Eye (tissue), 1 donor: ENCODE results near the gene ZMIZ1.

Experiments used
- DNase-seq: peaks from one replicate; pipeline ENCODE4 v3.0.0-alpha.2; 2015

ZMIZ1 gene

DNA sequence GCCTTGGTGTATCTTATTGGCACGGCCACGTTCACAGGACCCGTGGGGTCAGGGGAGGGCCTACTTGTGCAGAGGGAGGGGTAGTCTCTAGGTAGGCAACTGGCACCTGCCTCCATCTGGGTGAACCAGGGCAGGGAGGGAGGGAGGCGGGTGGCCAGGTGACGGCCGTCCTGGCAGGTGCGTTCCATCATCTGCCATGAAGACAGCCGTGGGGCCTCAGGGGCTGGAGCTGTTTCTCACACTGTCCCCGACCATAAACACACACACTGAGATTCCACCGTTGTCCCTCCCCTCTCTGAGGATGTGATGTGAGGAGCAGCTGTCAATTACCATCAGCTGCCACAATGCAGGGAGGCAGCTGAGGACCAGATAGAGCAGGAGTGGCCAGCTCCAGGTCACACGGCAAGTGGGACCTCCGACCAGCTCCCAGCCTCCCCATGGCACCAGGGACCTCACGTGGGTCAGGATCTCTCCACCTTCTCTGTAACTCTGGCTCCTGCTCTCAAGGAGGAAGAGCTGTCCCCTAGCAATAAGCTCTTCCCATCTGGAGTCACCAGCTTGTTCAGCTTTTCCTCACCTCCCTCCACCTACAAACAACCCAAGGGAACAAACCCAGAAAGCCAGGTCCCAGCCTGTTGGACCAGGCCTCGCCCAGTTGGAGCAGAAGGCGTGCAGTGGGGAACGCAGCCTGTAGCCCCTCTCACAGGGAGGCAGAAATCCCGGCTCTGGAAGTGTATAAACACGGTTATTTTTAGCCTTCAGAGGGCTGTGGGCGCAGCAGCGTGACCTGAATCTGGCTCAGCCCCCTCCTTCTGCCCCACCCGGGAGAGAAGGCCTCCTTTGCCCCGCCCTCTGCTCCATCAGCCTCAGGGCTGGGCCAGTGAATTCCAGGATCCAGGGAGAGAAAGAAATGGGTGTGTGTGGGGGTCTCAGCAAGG, 33.1 kb downstream of the ZMIZ1 start:
- DNase-seq: peak; percentile 86

DNA sequence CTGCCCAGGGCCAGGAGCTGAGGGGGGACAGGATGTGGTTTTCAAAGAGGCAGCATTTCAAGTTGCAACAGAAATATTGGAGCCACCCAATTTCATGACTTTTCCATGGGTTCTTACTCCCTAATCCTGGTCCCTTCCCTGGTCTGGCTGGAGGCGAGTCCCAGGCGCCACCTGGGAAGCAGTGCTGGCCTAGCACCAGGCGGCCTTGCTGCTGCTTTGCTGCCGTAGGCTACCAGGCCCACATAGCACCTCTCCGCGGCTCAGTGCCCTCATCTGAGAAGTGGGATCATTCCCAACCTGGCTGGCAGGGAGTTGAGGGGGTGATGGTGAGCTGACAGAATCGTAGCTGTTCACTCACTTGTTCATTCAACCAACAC, 33.7 kb downstream of the ZMIZ1 start:
- DNase-seq: no peak

DNA sequence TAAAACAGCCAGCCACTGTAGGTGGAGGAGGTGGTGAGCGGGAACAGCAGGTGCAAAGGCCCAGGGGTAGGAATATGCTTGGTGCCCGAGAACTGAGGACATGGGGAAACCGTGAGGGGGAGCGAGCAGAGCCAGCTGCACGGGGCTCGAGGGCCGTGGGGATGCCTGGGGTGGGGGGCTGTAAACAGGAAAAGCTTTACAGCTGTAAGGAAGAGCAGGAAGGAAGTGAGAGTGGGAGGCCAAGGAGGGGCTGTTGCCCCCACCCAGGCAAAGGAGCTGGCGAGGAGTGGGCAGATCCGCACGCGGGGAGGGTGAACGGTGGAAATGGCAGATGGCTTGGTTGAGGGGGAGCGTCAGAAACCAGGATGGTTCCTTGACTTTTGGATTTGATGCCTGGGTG, 34.4 kb downstream of the ZMIZ1 start:
- no peak for DNase-seq

DNA sequence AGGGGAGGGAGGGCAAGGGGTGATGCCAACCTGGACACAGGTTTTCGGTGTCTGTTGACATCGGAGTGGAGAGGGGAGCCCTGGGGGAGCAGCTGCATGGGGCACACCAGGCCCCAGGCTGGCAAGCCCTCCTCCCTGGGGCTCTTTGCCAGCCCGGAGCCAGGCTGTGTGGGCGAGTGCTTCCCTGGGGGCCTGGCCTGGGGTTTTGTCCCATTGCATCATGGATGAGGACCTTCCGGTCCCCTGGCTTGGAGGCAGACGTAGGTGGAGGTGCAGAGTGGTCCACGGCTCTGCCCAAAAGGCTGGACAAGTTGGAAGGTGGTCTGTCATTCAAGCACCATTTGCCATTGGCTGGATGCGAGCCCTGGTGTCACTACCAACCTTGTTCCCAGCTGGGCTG, 34.8 kb downstream of the ZMIZ1 start:
- no peak for DNase-seq

DNA sequence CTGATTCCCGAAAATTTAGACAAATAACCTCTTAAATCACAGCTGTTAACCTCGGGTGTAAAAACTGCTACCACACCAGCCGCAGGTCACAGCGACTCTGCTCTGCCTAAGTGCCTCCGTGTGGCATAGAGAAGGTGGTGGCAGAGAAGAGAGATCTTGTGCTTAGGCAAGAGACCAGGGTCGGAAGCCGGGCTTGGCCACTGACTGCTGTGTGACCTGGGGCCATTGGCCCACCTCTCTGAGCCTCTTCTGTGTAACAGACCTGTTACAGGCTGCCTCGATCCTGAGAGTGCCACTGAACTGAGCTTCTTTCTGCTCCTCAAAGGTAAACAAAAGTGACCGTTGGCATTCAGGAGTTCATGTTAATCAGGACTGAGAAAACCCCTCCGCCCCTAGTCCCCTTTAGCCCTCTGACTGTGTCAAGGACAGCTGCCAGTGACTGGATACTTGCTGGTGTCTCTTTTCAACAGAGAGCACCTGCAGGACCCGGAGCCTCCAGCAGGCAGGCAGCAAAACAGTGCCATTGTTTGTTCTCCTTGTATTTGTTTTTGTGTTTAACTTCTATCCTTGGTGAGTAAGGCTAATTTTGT, 36.5 kb downstream of the ZMIZ1 start:
- DNase-seq: no peak

DNA sequence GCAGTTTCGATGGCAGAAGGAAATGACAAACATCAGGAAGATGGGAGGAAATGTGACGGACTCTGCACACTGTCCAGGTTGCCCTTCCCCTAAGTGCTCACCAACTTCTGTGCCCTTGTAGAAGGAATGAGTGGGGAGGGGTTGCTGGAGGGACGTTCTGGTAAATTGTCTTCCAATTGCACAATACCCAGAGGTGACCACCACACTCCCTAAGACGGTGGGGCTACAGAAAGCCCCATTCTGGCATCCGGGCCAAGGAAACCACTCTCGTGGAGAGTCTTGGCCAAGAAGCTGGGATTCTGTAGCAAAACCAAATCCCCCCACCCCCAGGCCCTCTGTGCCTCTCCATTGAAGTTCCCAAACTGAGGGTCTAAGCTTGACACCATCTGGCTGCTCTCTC, 37.1 kb downstream of the ZMIZ1 start:
- no peak for DNase-seq

DNA sequence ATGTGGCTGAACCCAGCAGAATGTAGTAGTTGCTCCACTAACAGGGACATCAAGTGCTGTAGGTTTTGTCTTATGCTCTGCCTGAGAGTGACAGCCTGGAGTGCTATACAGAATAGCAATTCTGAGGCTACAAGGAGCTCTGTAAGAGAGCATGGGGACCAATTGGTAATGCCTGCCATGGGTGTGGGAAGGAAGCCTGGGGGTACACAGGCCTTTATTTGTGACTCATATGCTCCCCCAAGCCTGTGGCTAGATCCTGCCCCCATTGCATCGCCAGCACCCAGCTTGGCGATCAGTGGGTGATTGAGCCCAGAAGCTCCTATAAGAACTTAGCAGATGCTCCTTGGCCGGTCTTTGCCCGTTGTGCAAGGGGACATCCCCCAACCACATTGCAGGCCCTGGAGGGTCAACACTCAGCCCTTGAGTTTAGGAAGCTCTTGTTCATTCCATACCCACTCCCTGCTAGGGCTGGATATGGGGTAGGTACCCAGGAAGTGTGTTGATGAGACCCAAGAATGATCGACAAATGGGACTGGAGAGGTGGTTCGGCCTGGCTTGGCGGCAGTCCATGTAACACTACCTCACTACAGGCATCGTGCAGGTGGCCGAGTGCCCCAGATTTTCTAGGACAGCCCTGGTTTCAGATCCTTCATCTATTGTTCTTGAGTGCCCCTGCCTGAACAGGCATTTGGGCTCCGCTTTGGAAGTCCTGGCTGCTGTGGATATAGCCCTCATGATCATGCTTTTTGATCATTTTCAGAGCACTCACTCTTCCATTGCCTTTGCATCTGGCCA, 37.7 kb downstream of the ZMIZ1 start:
- no peak for DNase-seq

DNA sequence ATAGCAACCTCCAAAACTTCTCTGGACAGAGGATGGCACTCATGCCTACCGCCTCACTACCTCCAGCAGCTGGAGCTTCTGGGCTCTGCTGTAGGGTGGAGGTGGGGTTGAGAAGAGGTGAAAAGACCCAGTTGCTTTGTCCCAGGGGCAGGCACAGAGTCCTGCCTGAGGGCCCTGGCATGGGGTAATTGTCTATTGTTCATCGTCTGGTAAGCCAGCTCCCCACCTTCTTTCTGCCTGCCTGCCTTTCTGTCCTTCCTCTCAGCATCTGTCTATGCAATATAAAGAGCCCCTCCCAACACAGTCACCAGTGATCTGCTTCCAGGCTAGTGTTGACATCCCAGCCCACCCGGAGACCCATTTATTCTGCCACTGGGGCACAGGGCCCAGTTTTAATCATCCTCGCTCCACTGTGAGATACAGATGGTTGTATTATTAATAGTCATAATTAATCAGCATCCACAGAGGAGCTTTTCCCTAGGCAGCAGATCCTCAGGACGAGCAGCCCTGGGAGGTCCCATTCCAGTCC, 39.0 kb downstream of the ZMIZ1 start:
- DNase-seq: no peak

DNA sequence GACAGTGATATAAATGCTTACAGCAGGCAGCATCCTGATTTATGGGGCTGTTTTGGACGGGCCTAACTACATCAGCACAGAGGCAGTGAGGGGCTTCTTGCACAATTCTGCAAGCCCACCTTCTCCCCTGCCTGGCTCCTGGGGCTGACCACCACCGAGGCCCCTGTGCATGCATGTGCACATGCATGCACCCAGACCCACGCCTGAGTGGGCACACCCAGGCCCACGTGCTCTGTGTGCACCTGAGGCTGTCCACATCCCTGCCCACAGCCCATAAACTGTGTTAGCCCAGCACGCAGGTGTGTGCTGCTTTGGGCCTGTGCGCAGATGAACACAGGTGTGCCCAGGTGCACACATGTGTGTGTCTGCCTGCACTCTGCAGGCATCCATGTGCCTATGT, 40.0 kb downstream of the ZMIZ1 start:
- DNase-seq: no peak

DNA sequence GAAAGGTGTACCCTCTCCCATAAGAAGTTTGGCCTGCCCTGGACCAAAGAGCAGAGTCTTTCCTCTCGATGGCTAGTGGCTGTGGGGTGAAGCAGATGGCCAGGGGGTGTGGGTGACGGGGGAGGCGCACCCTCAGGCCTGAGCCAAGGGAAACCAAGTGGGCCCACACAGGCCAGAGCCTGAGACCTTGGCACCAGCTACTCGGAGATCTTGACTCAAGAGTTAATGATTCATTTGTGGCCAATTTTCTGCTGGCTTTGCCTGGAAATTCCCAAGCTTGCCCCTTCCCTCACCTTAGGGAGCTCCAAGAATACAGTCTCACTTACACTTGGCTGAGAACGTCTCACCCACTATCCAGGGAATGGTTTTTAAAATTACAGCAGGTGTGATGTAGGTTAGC, 42.7 kb downstream of the ZMIZ1 start:
- DNase-seq: no peak

DNA sequence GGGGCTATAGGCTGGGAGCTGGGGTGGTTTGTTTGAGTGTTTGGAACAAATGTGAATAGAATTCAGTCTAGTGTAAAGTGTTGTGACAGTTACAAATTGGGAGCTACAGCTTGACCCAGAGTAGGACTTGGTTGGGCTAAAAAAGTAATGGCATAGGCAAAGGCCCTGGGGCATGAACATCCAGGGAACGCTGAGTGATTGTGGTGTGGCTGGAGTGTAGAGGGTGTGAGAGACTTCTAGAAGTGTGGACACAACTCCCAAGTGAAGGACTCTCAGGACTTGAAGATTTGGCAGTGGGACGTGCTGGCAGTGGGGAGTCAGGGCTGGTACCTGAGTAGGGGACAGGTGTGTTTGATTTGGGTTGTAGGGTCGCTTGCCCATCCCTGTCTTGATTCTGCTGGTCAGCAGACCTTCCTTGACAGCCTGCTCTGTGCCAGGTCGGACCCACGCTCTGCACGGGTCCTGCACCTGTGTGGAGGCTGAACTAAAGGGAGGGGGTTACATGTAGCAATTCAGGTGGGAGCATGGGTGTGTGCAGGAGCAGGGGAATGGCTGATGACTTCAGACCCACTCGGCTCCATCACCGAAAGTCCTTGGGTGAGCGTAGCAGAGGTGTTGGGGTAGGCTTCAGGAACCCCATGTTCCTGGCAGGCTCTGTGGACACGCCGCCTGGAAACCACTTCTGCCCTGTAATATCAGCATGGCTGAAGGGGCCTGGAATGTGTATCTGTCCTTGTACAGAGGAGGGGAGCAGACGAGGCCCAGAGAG, 43.3 kb downstream of the ZMIZ1 start:
- no peak for DNase-seq

DNA sequence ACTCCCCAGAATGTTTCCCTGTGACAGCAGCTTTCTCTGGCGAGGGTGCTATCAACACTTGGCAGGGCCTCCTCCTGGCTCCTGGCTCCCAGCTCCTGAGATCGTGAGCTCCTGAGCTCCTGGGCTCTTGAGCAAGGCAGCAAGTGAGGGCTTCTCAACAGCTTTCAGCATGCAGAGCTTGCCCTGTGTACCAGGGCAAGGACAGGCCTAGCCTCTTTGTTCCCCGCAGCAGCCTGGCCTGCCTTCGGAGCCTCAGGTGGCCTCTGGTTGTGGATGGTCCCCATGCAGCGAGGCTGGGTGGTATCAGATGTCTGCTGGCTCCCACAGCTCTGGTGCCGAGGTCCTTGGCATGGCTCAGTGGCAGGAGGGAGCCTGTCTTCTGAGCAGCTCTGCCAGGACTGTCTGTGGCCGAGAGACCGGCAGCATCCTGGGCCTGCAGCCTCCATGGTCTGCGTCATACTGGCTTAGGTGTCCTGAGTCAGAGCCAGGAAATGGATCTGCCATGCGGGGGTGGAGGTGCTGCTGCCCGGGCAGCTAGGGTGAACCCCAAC, 44.2 kb downstream of the ZMIZ1 start:
- DNase-seq: no peak

DNA sequence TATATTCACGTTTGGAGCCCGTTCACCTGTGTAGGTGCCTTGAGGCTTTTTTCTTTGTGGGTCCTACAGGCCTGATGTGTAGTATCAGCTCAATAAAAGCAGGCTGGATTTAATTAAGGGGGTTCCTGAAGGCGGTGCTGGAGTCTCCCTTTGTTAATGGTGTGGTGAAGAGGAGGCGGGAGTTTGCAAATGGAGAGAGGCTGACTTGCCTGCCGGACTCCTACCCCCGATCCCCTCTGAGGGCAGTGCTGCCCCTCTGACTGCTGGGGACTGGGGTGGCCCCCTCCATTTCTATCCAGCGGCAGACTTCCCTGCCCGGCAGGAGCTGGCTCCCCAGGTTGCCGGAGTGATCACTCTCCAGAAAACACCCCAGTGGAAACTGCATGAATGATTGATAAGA, 45.1 kb downstream of the ZMIZ1 start:
- DNase-seq: no peak

DNA sequence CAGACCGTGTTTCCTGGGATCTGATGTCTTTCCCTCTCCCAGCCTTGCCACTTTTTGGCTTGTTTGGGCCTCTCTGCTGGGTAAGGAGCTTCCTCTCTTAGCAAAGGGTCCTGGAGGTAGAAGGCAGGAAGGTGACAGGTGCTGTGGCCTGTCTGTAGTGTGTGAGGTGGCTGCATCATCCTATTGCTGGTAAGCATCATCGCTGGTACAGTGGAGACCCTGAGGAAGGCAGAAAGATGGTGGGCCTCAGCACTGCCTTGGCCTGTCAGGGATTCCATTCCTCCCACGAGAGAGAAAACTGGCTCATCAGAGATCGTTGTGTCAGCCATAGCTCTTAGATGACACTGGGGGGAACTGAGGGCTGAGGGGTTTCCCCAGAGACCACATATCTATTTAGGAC, 46.5 kb downstream of the ZMIZ1 start:
- DNase-seq: no peak

DNA sequence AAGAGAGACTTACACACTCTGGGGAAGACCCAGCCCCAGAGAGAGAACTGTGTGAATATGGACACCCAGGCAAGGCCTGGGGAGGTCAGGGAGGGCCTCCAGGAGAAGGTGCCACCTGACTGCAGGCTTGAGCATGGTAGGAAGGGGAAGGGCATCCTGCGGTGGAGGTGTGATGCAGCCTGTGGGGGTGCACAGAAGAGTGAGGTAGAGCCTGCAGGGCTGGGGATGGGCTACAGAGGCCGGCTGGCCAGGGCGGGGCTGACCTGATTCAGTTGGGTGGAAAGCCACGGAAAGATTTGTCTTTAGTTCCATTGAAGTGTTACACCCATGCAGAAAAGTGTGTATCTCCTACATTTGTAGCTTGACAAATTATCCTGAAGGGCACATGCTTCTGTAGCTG, 47.6 kb downstream of the ZMIZ1 start:
- no peak for DNase-seq

DNA sequence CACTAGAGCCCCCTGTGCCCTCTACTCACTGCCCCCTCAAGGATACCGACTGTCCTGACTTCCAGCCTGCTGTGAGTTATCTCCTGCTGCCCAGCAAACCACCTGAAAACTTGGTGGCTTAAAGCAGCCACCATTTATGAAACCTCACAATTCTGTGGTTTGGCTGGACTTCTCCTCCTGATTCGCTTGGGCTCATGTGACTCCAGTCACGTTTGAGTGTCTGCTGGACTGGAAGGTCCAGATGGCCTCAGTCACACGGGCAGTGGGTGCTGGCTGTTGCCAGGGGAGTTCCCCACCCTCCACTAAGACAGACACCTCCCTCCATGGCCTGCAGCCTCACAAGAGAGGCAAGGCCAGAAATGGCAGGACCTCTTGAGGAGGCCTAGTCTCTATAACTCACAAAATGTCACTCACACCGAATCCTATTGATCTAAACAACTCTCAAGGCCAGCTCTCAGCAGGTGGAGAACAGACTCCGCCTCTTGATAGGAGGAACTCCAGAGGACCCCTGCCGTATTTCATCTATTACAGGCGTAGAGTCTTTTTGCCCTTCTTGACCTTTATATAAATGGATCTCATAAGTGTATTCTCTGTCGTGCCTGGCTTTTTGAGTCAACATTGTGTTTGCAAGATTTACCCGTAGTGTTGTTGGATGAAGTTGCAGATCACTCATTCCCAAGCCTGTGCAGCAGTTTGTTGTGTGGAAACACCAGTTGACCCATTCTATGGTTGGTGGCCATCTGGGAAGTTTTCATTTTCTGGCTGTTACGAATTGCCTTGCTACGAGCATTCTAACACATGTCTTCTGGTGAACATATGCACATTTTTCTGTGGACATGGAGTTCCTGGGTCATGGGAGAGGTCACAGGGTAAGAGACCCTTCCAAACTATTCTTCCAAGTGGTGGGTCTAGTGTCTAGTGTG, 48.3 kb downstream of the ZMIZ1 start:
- no peak for DNase-seq

DNA sequence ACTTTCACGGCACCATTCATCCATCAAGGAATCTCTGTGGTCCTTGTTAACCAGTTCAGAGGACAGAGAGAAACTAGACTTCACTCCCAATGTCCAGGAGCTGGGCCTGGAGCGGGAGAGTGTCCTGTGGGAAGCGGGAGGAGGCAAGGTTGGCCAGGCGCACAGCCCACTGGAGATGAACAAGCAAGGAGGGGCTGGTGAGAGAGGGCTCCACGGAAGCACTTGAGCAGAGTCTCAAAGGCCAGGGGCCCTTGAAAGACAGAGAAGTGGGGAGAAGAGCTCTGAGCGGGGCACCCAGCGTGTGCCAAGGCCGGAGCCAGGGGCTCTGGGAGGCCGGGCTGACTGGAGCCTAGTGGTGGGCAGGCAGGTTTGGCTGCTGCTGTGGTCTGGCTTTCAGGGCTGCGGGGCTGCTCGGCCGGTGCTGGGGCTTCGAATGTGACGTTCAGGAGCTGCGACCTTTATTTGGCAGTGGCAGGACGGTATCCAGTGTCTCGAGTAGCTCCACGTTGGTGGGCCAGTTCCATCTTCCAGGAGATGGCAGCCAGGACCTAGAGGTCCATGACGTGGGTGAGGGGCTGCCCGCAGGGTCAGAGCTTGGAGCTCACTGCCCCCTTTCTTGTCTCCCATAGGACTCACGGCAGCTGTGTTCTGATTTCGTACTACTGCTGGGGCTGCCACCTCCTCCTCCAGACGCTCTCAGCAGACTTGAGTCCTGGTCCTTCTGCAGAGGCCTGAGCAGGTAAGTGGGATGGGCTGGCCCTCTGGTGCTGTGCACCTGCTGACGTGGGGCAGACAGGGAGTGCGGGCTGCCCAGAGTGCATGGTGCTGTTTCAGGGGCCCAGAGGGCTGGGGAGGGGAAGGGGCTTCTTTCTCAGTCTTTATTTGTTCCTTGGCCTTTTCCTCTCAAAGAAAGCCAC, 49.8 kb downstream of the ZMIZ1 start:
- no peak for DNase-seq

DNA sequence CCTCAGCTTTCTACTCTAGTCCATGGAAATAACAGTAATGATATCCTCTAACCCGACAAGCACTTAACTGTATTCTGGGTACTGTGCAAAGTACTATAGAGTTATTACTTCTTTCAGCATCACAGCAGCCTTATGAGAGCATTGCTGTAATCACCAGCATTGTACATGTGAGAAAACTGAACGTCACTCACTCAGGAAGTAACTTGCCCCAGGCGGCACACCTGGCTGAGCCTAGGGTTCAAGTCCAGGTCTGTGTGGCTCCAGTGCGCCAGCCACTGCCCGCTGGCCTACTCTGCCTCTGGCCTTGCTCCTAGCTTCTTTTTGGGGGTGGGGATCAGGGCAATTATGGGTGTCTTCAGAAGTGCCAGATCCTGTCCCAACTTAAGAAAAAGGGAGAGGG, 50.5 kb downstream of the ZMIZ1 start:
- DNase-seq: no peak

DNA sequence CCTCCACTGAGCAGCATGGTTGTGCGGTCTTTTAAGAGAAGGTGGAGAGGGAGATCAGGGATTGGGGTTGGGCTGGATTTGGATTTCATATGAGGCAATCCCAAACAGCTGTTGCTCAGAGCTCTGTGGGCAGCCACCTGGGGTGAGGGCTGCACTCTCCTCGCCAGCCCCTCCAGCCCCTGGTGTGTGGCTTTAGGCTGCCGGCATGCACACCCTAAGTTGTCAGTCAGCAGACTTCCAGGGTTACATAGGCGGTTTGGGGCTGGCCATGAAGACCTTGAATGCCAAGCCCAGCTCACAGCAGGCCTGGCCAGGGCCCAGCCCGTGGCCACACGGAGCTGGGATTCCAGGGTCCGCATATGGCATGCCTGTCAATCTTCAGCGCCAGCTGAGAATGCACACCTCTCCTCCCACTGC, 54.8 kb downstream of the ZMIZ1 start:
- DNase-seq: no peak

DNA sequence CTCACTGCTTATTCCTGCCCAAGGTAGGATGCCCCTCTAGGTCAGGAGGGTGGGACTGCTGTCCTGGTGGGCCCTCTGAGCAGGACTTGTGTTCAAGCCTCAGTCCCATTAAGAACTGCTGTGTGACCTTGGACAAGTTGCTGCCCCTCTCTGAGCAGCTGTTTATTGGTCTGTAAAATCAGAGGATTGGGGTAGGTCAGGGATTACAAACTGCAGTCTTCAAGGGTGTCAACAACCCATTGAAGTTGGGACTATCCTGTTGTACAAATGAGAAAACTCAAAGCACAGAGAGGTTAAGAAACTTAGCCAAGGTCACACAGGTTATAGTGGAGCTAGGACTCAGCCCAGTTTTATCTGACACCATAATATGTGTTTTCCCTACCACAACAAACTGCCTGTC, 55.3 kb downstream of the ZMIZ1 start:
- DNase-seq: no peak
